ENCODE results near the gene KLHL9. TPM values are rescaled to one million over a fixed set of nuclear protein-coding genes. Genes with fewer than 3 reads are reported as not detected.
"Not testable (repeated sequence)": the region's sequence is repeated elsewhere in the genome, so short reads cannot be mapped to it uniquely, and the experiment has no call there.

The KLHL9 gene
- total RNA-seq (2021; fragmentation: NEBNext Ultra II Directional; extraction: Animal tissue kit (Norgen Biotek cat#: 25700)): 10 to 100 TPM; 25.7 to 32.2 (median 29.9) TPM
- long read RNA-seq, full-length matches to known transcripts: 50 of 54 reads
- long read RNA-seq, partial matches to known transcripts: 0 of 54 reads
- long read RNA-seq, other reads (novel, unspliced or antisense): 4 of 54 reads

GRCh38 chr9:21334701-21335632, at the start of gene KLHL9:
Gene KLHL9, minus strand, starts transcription at chr9:21335404. Its CDS starts 545 bp downstream, at chr9:21334859.
- H3K36me3 Mint-ChIP-seq (ENCODE audit: low read depth): peaks cover 25% of the 10 kb centered on the region
- DNase-seq: peak; percentile 81
- no peaks in the 10 kb centered on the region for H3K9me3 Mint-ChIP-seq
- H3K4me3 Mint-ChIP-seq: peak within 1 kb of the TSS; percentile 96
- no peak for TF ChIP-seq CTCF (IDR thresholded peaks at IDR 0.05)
- H3K27me3 Mint-ChIP-seq (ENCODE audit: insufficient read depth): peaks cover 7% of the 10 kb centered on the region
- peak within 1 kb of the TSS; percentile 92 for H3K27ac Mint-ChIP-seq
- peaks cover 53% of the 10 kb centered on the region for H3K4me1 Mint-ChIP-seq (ENCODE audit: low read depth)

- no peak for DNase-seq
- Mint-ChIP-seq H3K9me3 (no peaks in the 10 kb centered on the region), H3K27me3 (ENCODE audit: insufficient read depth) (peaks cover 31% of the 10 kb centered on the region), H3K4me1 (ENCODE audit: low read depth) (no peaks in the 10 kb centered on the region), H3K4me3 (no peak overlapping the region), H3K27ac (no peak overlapping the region), H3K36me3 (ENCODE audit: low read depth) (no peaks in the 10 kb centered on the region)
- TF ChIP-seq CTCF (IDR thresholded peaks at IDR 0.05): no peak
Observed at GRCh38 chr9:21383627-21384026, 48.4 kb upstream of the KLHL9 start.

GRCh38 chr9:21381448-21382339, 46.5 kb upstream of the KLHL9 start:
- no peak for DNase-seq
- Mint-ChIP-seq H3K4me3 (no peak overlapping the region), H3K27ac (no peak overlapping the region), H3K4me1 (ENCODE audit: low read depth) (no peaks in the 10 kb centered on the region), H3K27me3 (ENCODE audit: insufficient read depth) (peaks cover 30% of the 10 kb centered on the region), H3K36me3 (ENCODE audit: low read depth) (no peaks in the 10 kb centered on the region), H3K9me3 (no peaks in the 10 kb centered on the region)
- no peak for TF ChIP-seq CTCF (IDR thresholded peaks at IDR 0.05)

- DNase-seq; H3K27ac Mint-ChIP-seq; H3K9me3 Mint-ChIP-seq; H3K4me1 Mint-ChIP-seq (ENCODE audit: low read depth); H3K4me3 Mint-ChIP-seq; H3K27me3 Mint-ChIP-seq (ENCODE audit: insufficient read depth); H3K36me3 Mint-ChIP-seq (ENCODE audit: low read depth): not testable (repeated sequence)
Observed at GRCh38 chr9:21371467-21371866, 36.3 kb upstream of the KLHL9 start.

- Mint-ChIP-seq H3K36me3 (ENCODE audit: low read depth) (no peaks in the 10 kb centered on the region), H3K4me1 (ENCODE audit: low read depth) (no peaks in the 10 kb centered on the region), H3K27ac (no peak within 1 kb of the TSS), H3K27me3 (ENCODE audit: insufficient read depth) (peaks cover 14% of the 10 kb centered on the region), H3K9me3 (no peaks in the 10 kb centered on the region), H3K4me3 (no peak within 1 kb of the TSS)
- no peak for TF ChIP-seq CTCF (IDR thresholded peaks at IDR 0.05)
- DNase-seq: no peak
Observed at GRCh38 chr9:21367957-21368356, 32.8 kb upstream of the KLHL9 start, which contains the start of gene IFNA13. Gene IFNA13, minus strand, starts transcription at chr9:21368057. Its CDS starts 47 bp downstream, at chr9:21368010.

- H3K36me3 Mint-ChIP-seq (ENCODE audit: low read depth); DNase-seq; H3K4me3 Mint-ChIP-seq; H3K9me3 Mint-ChIP-seq; H3K27ac Mint-ChIP-seq; H3K4me1 Mint-ChIP-seq (ENCODE audit: low read depth): not testable (repeated sequence)
- peaks cover 14% of the 10 kb centered on the region for H3K27me3 Mint-ChIP-seq (ENCODE audit: insufficient read depth)
Observed at GRCh38 chr9:21367169-21367568, 32.0 kb upstream of the KLHL9 start.

Measured in HFFc6 (cell line).